Measurements from ENCODE around the gene DUOXA1.

- no peak for TF ChIP-seq EZH2 (IDR thresholded peaks at IDR 0.05; ENCODE audit: borderline replicate concordance, low read depth, low read length, severe bottlenecking)
- no peak for TF ChIP-seq CTCF (IDR thresholded peaks at IDR 0.05; ENCODE audit: borderline replicate concordance, extremely low read depth, low read length, poor library complexity, severe bottlenecking)
These were observed 9.4 kb downstream of the DUOXA1 start for GRCh38 chr15:45120081-45120972.

Measured in DND-41 (cell line).